HG03064 (cell line): ENCODE data around the gene ARAP3.
A peak's percentile ranks its signal among the peaks of the same experiment; 100 is the strongest.

Source experiments
- ATAC-seq: cut with Tn5 transposase; IDR thresholded peaks from one replicate; pipeline ENCODE4 v1.9.1; 2021; ENCODE audit warnings: low read depth; ENCODE audit not compliant: unreplicated experiment

ARAP3 gene

GRCh38 chr5:141701360-141702119 lies 19.5 kb upstream of the ARAP3 start:
- peak; percentile 65 for ATAC-seq

DNA sequence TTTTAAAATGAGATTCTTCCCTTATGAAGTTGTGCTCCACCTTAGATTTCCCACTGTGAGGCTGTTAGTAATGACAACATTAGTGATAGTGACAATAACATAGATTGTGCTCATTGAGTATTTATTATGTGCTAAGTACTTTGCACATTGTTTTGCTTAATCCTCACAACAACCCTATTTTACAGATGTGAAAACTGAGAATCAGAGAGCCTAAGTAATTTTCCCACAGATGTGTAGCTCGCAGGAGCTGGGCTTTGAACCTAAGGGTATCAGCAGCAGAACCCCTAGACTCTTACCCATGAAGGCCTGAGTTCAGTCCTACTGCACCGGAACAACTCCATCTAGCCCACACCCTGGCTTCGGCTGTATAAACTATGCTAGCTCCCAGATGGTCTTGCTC lies 15.6 kb upstream of the ARAP3 start:
- ATAC-seq = no peak

- ATAC-seq = no peak
Measured at GRCh38 chr5:141696431-141696830, 14.4 kb upstream of the ARAP3 start.

GRCh38 chr5:141695627-141696215 lies 13.7 kb upstream of the ARAP3 start:
- no peak for ATAC-seq

DNA sequence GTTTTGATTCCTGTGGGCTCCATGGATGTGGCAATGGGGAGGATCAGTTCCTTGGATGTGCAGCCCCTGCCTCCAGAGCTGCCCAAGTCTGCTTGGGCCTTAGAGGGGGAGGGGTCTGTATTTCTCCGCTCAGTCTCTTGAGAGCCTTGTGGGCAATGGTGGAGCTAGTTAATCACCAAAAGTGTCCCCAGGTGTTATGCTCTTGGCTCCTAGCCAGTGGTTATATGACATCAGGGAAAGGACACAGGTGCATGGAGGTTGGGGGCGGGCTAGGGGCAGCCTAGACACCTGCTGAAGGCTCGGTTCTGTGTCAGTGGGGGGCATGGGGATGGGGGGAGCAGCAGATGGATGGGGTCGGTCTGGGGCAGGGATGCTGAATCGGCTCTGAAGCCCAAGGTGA lies 12.4 kb upstream of the ARAP3 start:
- ATAC-seq = no peak

DNA sequence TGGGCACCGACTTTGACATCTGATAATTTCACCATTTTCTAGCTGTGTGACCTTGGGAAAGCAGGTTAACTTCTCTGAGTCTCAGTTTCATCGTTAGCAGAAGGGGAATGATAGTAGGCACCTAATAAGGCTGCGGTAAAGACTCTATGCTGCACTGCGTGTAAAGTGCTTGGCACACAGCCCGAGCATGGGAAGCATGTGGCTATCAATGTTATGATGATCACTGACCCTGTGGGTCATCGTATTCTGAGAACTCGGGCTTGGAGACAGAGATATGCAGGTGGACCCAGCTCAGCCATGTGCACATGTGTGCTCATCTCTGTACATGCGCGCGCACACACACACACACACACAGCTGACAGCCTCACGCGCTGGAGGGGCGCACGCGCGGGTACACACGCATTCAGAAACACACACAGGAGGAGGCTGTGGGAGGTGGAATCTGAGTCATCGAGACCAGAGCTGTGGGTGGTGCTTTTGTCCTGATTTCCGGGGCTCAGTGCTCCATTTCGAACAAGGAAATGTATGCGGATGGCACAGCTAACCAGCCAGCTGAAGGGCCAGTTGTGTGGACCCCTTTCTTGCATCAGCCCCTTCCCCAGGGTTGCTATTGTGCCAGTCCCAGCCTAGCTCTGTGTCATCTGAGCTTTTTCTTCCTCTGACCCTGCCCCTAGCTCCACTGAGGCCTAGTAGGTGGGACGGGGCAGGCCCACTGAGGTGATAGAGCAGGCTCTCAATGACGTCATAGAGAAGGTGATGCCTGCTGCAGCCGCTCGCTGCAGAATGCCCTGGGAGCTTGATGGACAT lies 11.1 kb upstream of the ARAP3 start:
- ATAC-seq = no peak

GRCh38 chr5:141692533-141692888 lies 10.5 kb upstream of the ARAP3 start:
- no peak for ATAC-seq

- peak; percentile 82 for ATAC-seq
Measured at GRCh38 chr5:141691867-141692532, 10.0 kb upstream of the ARAP3 start.

GRCh38 chr5:141691286-141691866 lies 9.3 kb upstream of the ARAP3 start:
- ATAC-seq = no peak

DNA sequence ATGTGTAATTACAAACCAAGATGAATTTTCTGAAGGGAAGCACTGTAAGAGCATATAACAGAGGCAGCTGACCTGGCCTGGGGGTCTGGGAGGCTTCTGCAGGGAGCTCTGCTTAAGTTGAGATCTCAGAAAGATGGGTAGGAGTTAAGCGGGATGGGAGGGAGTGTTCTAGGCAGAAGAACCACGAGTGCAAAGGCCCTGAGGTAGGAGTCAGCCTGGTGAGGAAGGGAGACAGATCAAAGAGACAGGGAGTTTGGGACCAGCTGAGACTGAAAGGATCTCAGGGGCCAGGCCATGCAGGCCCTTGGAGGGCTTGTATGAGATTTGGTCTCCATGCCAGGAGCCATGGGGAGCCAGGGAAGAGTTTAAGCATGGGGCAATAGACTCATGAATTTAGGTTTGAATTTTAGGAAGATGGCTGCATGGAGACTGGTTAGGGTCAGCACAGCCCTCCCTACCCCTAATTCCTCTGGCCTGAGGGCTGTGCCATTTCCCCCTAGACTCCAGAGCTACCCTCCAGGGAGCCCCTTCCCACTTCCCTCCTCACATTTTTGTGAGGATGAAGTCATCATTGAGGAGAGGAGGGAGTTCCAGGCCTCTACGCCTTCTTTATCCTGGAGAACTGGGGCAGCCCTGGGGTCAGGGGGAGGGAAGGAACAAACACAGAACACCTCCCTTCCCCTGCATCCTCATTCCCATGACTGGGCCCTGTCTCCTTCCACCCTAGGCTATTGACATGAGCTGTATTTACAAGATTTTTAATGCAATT lies 4.8 kb upstream of the ARAP3 start:
- ATAC-seq = no peak

DNA sequence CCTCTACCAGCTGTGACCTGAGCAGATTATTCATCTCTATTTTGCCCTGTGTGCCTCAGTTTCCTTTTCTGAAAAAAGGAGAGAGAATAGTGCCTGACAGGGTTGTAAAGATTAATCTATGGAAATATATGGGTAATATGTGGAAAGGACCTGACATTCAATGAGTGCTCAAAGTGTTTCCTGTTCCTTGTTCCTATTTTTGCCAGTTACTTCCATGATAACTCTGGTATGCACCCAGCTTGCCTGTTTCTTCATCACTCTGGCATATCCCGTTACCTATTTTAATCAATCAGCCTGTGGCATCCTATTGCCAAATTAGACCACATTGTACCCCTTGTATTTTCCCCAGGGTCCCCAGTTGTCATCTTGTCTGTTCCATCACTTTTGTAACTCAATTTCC lies 3.6 kb upstream of the ARAP3 start:
- ATAC-seq = no peak

- no peak for ATAC-seq
Measured at GRCh38 chr5:141683596-141684141, 1.6 kb upstream of the ARAP3 start.

DNA sequence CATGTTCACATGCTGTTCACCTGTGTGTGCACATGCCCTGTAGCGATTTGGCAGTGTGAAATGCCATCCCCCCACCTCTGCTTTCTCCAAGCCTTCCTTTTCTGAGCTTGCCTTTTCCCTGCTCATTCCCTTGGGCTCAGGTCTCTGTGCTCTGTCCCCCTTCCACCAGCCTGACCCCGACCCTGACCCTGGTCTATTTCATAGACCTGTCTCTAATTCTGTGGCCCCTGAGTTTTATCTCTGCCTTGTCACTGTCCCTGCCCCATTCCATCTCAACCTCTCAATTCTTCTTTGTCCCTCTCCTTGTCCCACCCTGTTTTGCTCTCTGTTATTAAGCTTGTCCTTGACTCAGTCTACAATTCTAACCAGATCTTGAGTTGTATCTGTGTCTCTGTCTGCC lies 735 bp downstream of the ARAP3 start:
- ATAC-seq = no peak

- no peak for ATAC-seq
Measured at GRCh38 chr5:141680751-141681201, 1.3 kb downstream of the ARAP3 start.

GRCh38 chr5:141680178-141680577 lies 1.9 kb downstream of the ARAP3 start:
- no peak for ATAC-seq

GRCh38 chr5:141677415-141677814 lies 4.6 kb downstream of the ARAP3 start:
- ATAC-seq = no peak

DNA sequence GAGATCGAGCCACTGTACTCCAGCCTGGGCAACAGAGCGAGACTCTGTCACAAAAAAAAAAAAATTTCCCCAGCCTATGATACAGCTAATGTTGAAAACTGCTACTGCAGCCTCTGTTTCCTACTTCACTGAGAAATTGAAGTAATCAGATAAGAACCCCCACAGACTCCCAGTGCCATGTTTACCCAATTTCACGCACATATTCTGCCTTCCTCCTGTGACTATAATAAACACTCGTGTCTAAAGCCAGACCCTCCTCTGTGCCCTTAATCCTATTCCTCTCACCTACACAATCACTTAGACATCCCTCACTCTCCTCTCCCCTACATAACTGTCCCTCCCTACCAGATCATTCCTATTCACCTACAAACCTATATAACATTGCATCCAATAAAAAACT lies 6.4 kb downstream of the ARAP3 start:
- no peak for ATAC-seq

DNA sequence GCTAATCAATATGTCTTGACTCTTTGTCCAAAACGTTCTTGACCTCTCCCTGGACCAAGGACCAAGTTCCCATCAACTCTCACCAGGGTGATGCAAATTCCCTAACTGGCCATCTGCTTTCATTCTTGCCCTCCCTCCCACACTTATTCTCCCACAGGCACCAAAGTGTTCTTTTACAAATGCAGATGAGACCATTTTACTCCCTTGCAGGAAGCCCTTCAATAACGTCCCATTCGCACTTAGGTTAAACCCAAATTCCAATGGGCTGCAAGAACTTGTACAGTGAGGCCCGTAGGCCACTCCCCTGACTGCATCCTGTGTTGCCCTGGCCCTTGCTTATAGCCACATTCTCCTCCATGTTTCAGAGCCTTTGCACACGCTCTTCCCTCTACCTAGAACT lies 7.3 kb downstream of the ARAP3 start:
- no peak for ATAC-seq
